ENCODE measurements around the gene CFAP46. TPM values are rescaled to one million over a fixed set of nuclear protein-coding genes. Genes with fewer than 3 reads are reported as not detected.

The CFAP46 gene
- total and polyA plus RNA-seq, 2 of the 4 experiments (the other 2 are of a cell fraction) = 1.3 to 1.8 TPM

GRCh38 chr10:132812520-132812919 lies 129.8 kb downstream of the CFAP46 start:
- no peaks in the 10 kb centered on the region for H3K9me3 ChIP-seq (ENCODE audit: control insufficient read depth, insufficient read depth, low read length)
- CTCF ChIA-PET = no interaction called here
- in situ Hi-C loops (cut with MboI; ENCODE audit: low sequenced_read_pairs) = no loop called here
- dilution Hi-C loops (cut with HindIII; ENCODE audit: low sequenced_read_pairs, unreplicated experiment) = no loop called here
- no peak overlapping the region for H2BK20ac ChIP-seq (ENCODE audit: low read depth, low read length)
- no peak for TF ChIP-seq RFX5 (IDR thresholded peaks at IDR 0.05; ENCODE audit: low read depth, low read length)
- no peaks in the 10 kb centered on the region for H3K4me1 ChIP-seq (ENCODE audit: control insufficient read depth, insufficient read depth, low read length)
- H3K4me2 ChIP-seq (ENCODE audit: low read depth, low read length) = no peak overlapping the region
- no CpG with 5 or more reads among the region's 11 CpGs for WGBS, 2 experiments (ENCODE audit: extremely low coverage in 2 of 2, insufficient read length in 1 of 2)
- no peak overlapping the region for H2AFZ ChIP-seq (replicated peaks; ENCODE audit: low read length, poor library complexity)
- no peak overlapping the region for H2BK15ac ChIP-seq (ENCODE audit: low read depth, low read length)
- no peak overlapping the region for H3K4ac ChIP-seq (ENCODE audit: low read depth, low read length)
- no peak overlapping the region for H3K4me3 ChIP-seq (ENCODE audit: insufficient read depth, low read depth, low read length)
- H3K56ac ChIP-seq (ENCODE audit: extremely low read depth, insufficient read depth, low read length) = no peak overlapping the region
- ATAC-seq (ENCODE audit: low read depth) (no peak), DNase-seq (no peak)
- H3K27me3 ChIP-seq (ENCODE audit: control insufficient read depth, insufficient read depth, low read length) = peaks cover 20% of the 10 kb centered on the region
- H4K5ac ChIP-seq (ENCODE audit: low read depth, low read length) = no peak overlapping the region
- H3K9me1 ChIP-seq (ENCODE audit: insufficient read depth, low read length) = no peaks in the 10 kb centered on the region
- H2BK120ac ChIP-seq (ENCODE audit: low read depth, low read length) = no peak overlapping the region
- H4K20me1 ChIP-seq (ENCODE audit: insufficient read depth, low read length) = no peaks in the 10 kb centered on the region
- no peak overlapping the region for H4K91ac ChIP-seq (ENCODE audit: insufficient read depth, low read depth, low read length)
- intact Hi-C loops (cut with micrococcal nuclease) = no loop called here
- no peak overlapping the region for H3K23ac ChIP-seq (ENCODE audit: low read depth, low read length)
- H2AK9ac ChIP-seq (replicated peaks; ENCODE audit: low read depth, low read length, poor library complexity) = no peak overlapping the region
- H3K27ac ChIP-seq (ENCODE audit: insufficient read depth, low read length) = no peak overlapping the region
- no peaks in the 10 kb centered on the region for H3K79me1 ChIP-seq (ENCODE audit: low read depth in 1 of 2, low read length in 2 of 2)
- H3K9ac ChIP-seq (ENCODE audit: low read depth, low read length) = no peak overlapping the region
- no peak overlapping the region for H2AK5ac ChIP-seq (ENCODE audit: low read depth, low read length)
- no peak overlapping the region for H3K14ac ChIP-seq (replicated peaks; ENCODE audit: low read depth, low read length)
- no peak overlapping the region for H4K8ac ChIP-seq (ENCODE audit: low read depth in 2 of 2, low read length in 2 of 2)
- H3K18ac ChIP-seq (ENCODE audit: low read depth, low read length) = no peak overlapping the region
- no peaks in the 10 kb centered on the region for H3K36me3 ChIP-seq (ENCODE audit: control insufficient read depth, insufficient read depth, low read length)
- POLR2A ChIA-PET (ENCODE audit: unreplicated experiment) = no interaction called here
- BruUV-seq (replicated peaks) = no TSS peak
- no peak overlapping the region for H2BK5ac ChIP-seq (ENCODE audit: low read depth, low read length, poor library complexity, severe bottlenecking)
